Neural cell (in vitro differentiated cells): Measurements from ENCODE around the gene CCNJL. TPM values are rescaled to one million over a fixed set of nuclear protein-coding genes. Genes with fewer than 3 reads are reported as not detected.
"Not testable (repeated sequence)": the region's sequence is repeated elsewhere in the genome, so short reads cannot be mapped to it uniquely, and the experiment has no call there.

Experiments
- H2AFZ ChIP-seq: fragments of 200-600, 300-800 bp; sonication (generic), shearing (Covaris generic); 2 replicates; pipeline ENCODE4 v1.6.0; 2014; ENCODE audit warnings: low read depth, mild to moderate bottlenecking, antibody characterized with exemption, low read length, moderate library complexity
- H3F3A ChIP-seq: fragments of 200-600 bp; shearing (Covaris generic); 2 replicates; pipeline ENCODE4 v1.6.1; 2016; ENCODE audit warnings: mild to moderate bottlenecking, moderate library complexity, mixed read lengths, antibody characterized with exemption, low read length; ENCODE audit not compliant: insufficient read depth, poor library complexity, severe bottlenecking
- H3K27ac ChIP-seq: fragments of 200-600, 300-800 bp; sonication (generic), shearing (Covaris generic); 2 replicates; pipeline ENCODE4 v1.5.1; 2014; ENCODE audit warnings: mild to moderate bottlenecking, low read length, moderate library complexity
- H3K27me3 ChIP-seq: fragments of 300-800, 200-600 bp; sonication (generic), shearing (Covaris generic); 2 replicates; pipeline ENCODE4 v1.6.0; 2014; ENCODE audit warnings: mild to moderate bottlenecking, low read depth, low read length, moderate library complexity; ENCODE audit not compliant: insufficient read depth
- H3K36me3 ChIP-seq: fragments of 300-800, 200-600 bp; sonication (generic), shearing (Covaris generic); 2 replicates; pipeline ENCODE4 v1.5.1; 2014; ENCODE audit warnings: mild to moderate bottlenecking, antibody characterized with exemption, low read length, moderate library complexity; ENCODE audit not compliant: insufficient read depth
- H3K4me2 ChIP-seq: fragments of 300-800, 200-600 bp; sonication (generic), shearing (Covaris generic); 2 replicates; pipeline ENCODE4 v1.6.0; 2014; ENCODE audit warnings: mild to moderate bottlenecking, low read length
- H3K4me3 ChIP-seq: fragments of 300-800, 200-600 bp; sonication (generic), shearing (Covaris generic); 2 replicates; pipeline ENCODE4 v1.5.1; 2014; ENCODE audit warnings: mild to moderate bottlenecking, low read length, moderate library complexity
- H3K79me2 ChIP-seq: fragments of 200-600 bp; shearing (Covaris generic); replicated peaks from 2 replicates; pipeline ENCODE4 v1.6.0; 2014; ENCODE audit warnings: mild to moderate bottlenecking, low read length, moderate library complexity; ENCODE audit not compliant: insufficient read depth
- H3K9ac ChIP-seq: fragments of 300-800, 200-600 bp; sonication (generic), shearing (Covaris generic); 2 replicates; pipeline ENCODE4 v1.6.1; 2016; ENCODE audit warnings: mild to moderate bottlenecking, low read length, mixed read lengths
- H3K9me2 ChIP-seq: fragments of 200-600 bp; shearing (Covaris generic); 2 replicates; pipeline ENCODE4 v1.6.1; 2016; ENCODE audit warnings: mild to moderate bottlenecking, low read length, mixed read lengths; ENCODE audit not compliant: insufficient read depth
- H3K9me3 ChIP-seq: fragments of 200-600, 300-800 bp; sonication (generic), shearing (Covaris generic); 2 replicates; pipeline ENCODE4 v1.6.1; 2016; ENCODE audit warnings: mild to moderate bottlenecking, mixed run types, low read length, moderate library complexity, mixed read lengths
- H4K20me1 ChIP-seq: fragments of 200-600 bp; shearing (Covaris generic); 2 replicates; pipeline ENCODE4 v1.6.1; 2016; ENCODE audit warnings: mild to moderate bottlenecking, mixed run types; ENCODE audit not compliant: insufficient read depth
- EP300 ChIP-seq: fragments of 450-650 bp; conservative IDR thresholded peaks from 2 replicates; pipeline ENCODE4 v1.6.1; 2014; ENCODE audit warnings: antibody characterized with exemption, mild to moderate bottlenecking, moderate library complexity; ENCODE audit not compliant: poor library complexity, severe bottlenecking
- EZH2 ChIP-seq: fragments of 200-600, 300-800 bp; shearing (Covaris generic), sonication (generic); IDR thresholded peaks from 2 replicates; pipeline ENCODE4 v1.6.1; 2014; ENCODE audit warnings: antibody characterized with exemption, low read length, borderline replicate concordance, mild to moderate bottlenecking; ENCODE audit not compliant: insufficient read depth, poor library complexity, severe bottlenecking
- MXI1 ChIP-seq: fragments of 450-650 bp; conservative IDR thresholded peaks from 2 replicates; pipeline ENCODE4 v1.6.1; 2014; ENCODE audit warnings: antibody characterized with exemption, mild to moderate bottlenecking; ENCODE audit not compliant: poor library complexity, severe bottlenecking
- POLR2AphosphoS5 ChIP-seq: IDR thresholded peaks from 2 replicates; pipeline ENCODE4 v1.6.1; 2012
- RAD21 ChIP-seq: fragments of 450-650 bp; conservative IDR thresholded peaks from 2 replicates; pipeline ENCODE4 v1.6.1; 2014; ENCODE audit warnings: antibody characterized with exemption, mild to moderate bottlenecking, moderate library complexity
- SMC3 ChIP-seq: fragments of 450-650 bp; conservative IDR thresholded peaks from 2 replicates; pipeline ENCODE4 v1.6.1; 2014; ENCODE audit warnings: antibody characterized with exemption, mild to moderate bottlenecking, moderate library complexity; ENCODE audit not compliant: poor library complexity
- TAF1 ChIP-seq: IDR thresholded peaks from 2 replicates; pipeline ENCODE4 v1.6.1; 2012; ENCODE audit warnings: low read depth
- polyA plus RNA-seq: library from polyadenylated mRNA; depleted of rRNA; stranded (reverse); fragments of >200 nt; gene quantifications from 2 replicates; pipeline ENCODE4 v1.2.3, GENCODE V29; 2014
- TF ChIP-seq, protein P1 (sequence below): IDR thresholded peaks from 2 replicates; pipeline ENCODE4 v1.6.1; 2012; ENCODE audit warnings: borderline replicate concordance
- TF ChIP-seq, protein P2 (sequence below): fragments of 450-650 bp; IDR thresholded peaks from 2 replicates; pipeline ENCODE4 v1.5.1; 2014; ENCODE audit warnings: antibody characterized with exemption, mild to moderate bottlenecking, moderate library complexity; ENCODE audit not compliant: poor library complexity, severe bottlenecking

Gene CCNJL
- polyA plus RNA-seq, 1 donor from 2014 or later: 0.84 TPM

DNA sequence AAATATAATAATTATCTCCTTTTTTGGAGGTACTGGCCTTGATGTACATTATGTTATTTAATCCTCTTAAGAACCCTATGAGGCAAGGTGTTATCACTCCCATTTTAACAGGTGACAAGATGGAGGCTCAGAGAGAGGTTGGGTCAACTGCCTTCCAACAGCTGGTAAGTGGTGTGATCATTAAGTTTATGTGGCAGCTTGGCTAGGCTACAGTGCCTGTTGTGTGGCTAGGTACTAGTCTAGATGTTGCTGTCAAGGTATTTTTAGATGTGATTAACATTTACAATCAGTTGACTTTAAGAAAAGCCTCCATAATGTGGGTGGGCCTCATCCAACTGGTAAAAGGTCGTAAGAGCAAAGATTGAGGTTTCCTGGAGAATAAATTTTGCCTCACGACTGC lies 61.5 kb downstream of the CCNJL start:
- H3K9me3 ChIP-seq: no peaks in the 10 kb centered on the region
- no peak overlapping the region for H3K27ac ChIP-seq
- no peak overlapping the region for H3K4me3 ChIP-seq
- no peaks in the 10 kb centered on the region for H4K20me1 ChIP-seq
- no peaks in the 10 kb centered on the region for H3K9me2 ChIP-seq
- no peaks in the 10 kb centered on the region for H3K27me3 ChIP-seq
- no peak overlapping the region for H3K9ac ChIP-seq
- no peaks in the 10 kb centered on the region for H3F3A ChIP-seq
- H3K79me2 ChIP-seq: no peaks in the 10 kb centered on the region
- no peak overlapping the region for H2AFZ ChIP-seq
- H3K4me2 ChIP-seq: no peak overlapping the region
- H3K36me3 ChIP-seq: no peaks in the 10 kb centered on the region
- TF ChIP-seq EP300 (no peak), RAD21 (no peak), TAF1 (no peak), EZH2 (no peak), SMC3 (no peak), POLR2AphosphoS5 (no peak), MXI1 (no peak)
- TF ChIP-seq, protein P1, sequence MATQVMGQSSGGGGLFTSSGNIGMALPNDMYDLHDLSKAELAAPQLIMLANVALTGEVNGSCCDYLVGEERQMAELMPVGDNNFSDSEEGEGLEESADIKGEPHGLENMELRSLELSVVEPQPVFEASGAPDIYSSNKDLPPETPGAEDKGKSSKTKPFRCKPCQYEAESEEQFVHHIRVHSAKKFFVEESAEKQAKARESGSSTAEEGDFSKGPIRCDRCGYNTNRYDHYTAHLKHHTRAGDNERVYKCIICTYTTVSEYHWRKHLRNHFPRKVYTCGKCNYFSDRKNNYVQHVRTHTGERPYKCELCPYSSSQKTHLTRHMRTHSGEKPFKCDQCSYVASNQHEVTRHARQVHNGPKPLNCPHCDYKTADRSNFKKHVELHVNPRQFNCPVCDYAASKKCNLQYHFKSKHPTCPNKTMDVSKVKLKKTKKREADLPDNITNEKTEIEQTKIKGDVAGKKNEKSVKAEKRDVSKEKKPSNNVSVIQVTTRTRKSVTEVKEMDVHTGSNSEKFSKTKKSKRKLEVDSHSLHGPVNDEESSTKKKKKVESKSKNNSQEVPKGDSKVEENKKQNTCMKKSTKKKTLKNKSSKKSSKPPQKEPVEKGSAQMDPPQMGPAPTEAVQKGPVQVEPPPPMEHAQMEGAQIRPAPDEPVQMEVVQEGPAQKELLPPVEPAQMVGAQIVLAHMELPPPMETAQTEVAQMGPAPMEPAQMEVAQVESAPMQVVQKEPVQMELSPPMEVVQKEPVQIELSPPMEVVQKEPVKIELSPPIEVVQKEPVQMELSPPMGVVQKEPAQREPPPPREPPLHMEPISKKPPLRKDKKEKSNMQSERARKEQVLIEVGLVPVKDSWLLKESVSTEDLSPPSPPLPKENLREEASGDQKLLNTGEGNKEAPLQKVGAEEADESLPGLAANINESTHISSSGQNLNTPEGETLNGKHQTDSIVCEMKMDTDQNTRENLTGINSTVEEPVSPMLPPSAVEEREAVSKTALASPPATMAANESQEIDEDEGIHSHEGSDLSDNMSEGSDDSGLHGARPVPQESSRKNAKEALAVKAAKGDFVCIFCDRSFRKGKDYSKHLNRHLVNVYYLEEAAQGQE: no peak
- TF ChIP-seq, protein P2, sequence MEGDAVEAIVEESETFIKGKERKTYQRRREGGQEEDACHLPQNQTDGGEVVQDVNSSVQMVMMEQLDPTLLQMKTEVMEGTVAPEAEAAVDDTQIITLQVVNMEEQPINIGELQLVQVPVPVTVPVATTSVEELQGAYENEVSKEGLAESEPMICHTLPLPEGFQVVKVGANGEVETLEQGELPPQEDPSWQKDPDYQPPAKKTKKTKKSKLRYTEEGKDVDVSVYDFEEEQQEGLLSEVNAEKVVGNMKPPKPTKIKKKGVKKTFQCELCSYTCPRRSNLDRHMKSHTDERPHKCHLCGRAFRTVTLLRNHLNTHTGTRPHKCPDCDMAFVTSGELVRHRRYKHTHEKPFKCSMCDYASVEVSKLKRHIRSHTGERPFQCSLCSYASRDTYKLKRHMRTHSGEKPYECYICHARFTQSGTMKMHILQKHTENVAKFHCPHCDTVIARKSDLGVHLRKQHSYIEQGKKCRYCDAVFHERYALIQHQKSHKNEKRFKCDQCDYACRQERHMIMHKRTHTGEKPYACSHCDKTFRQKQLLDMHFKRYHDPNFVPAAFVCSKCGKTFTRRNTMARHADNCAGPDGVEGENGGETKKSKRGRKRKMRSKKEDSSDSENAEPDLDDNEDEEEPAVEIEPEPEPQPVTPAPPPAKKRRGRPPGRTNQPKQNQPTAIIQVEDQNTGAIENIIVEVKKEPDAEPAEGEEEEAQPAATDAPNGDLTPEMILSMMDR: no peak

DNA sequence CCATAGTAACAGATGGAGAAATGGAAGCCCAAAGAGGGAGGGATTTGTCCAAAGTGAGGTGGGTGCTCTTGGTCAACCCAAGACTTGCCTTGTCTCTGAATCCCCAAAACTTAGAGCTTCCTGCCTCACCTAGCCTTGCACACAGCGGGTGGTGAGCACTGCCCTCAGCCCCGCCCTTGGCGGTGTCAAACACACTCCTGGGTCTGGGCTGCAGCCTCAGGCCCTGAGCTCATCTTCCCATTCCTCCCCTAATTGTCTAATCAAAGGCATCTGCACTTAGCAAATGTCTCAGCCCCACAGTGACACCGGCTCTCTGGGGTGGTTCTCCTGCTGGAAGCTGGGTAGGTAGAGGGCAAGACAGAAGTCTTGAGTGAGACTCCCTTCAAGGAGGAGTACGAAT lies 62.1 kb downstream of the CCNJL start:
- Histone ChIP-seq H4K20me1 (no peaks in the 10 kb centered on the region), H3K9me2 (no peaks in the 10 kb centered on the region), H3K79me2 (no peaks in the 10 kb centered on the region), H3K4me2 (no peak overlapping the region), H3K9ac (no peak overlapping the region), H3K36me3 (no peaks in the 10 kb centered on the region), H3K27ac (no peak overlapping the region), H3F3A (no peaks in the 10 kb centered on the region), H3K9me3 (no peaks in the 10 kb centered on the region), H3K27me3 (no peaks in the 10 kb centered on the region), H3K4me3 (no peak overlapping the region), H2AFZ (no peak overlapping the region)
- TF ChIP-seq SMC3 (no peak), MXI1 (no peak), POLR2AphosphoS5 (no peak)
- TF ChIP-seq, protein P1: no peak

DNA sequence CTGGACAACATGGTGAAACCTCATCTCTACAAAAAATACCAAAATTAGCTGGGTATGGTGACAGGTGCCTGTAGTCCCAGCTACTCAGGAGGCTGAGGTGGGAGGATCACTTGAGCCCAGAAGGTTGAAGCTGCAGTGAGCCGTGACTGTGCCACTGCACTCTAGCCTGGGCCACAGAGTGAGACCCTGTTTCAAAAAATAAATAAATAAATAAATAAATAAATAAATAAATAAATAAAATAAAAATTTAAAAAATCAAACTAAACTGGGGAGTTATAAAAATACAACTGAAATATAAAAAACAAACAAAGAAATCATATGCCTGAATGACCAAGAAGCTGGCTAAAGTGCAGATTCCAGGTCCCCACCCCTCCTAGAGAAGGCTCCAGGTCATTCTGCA lies 62.8 kb downstream of the CCNJL start:
- H3K36me3 ChIP-seq, H2AFZ ChIP-seq, H3K27ac ChIP-seq, H3K4me3 ChIP-seq, H3K27me3 ChIP-seq, H3F3A ChIP-seq, H3K9me2 ChIP-seq, H3K9me3 ChIP-seq, H3K79me2 ChIP-seq, H3K4me2 ChIP-seq, H3K9ac ChIP-seq, H4K20me1 ChIP-seq: not testable (repeated sequence)
